Muscle layer of duodenum (tissue), 2 donors: ENCODE results near the gene BCO1.

Experiments used
- H3K27ac ChIP-seq: one replicate; pipeline ENCODE4 v1.7.0; 2013; ENCODE audit warnings: mild to moderate bottlenecking, low read length
- H3K27me3 ChIP-seq: one replicate; pipeline ENCODE4 v1.7.0; 2013; ENCODE audit warnings: low read depth, mild to moderate bottlenecking, control low read depth, low read length
- H3K36me3 ChIP-seq, 2 donors: one replicate each; pipeline ENCODE4 v1.7.0; 2013; ENCODE audit warnings: low read length in 2 of 2, control low read depth in 1 of 2, mild to moderate bottlenecking in 1 of 2; ENCODE audit not compliant: insufficient read depth in 2 of 2, control insufficient read depth in 1 of 2
- H3K4me1 ChIP-seq, 2 donors: one replicate each; pipeline ENCODE4 v1.7.0; 2013; ENCODE audit warnings: low read length in 2 of 2, mild to moderate bottlenecking in 2 of 2, control low read depth in 1 of 2, moderate library complexity in 1 of 2; ENCODE audit not compliant: insufficient read depth in 2 of 2, control insufficient read depth in 1 of 2
- H3K4me3 ChIP-seq, 2 donors: one replicate each; pipeline ENCODE4 v1.7.0; 2013; ENCODE audit warnings: low read length in 2 of 2, low read depth in 1 of 2, mild to moderate bottlenecking in 1 of 2
- H3K9me3 ChIP-seq, 2 donors: one replicate each; pipeline ENCODE4 v1.7.0; 2013; ENCODE audit warnings: low read length in 2 of 2, control low read depth in 1 of 2, mild to moderate bottlenecking in 1 of 2; ENCODE audit not compliant: control insufficient read depth in 1 of 2
- donor health status: healthy.

BCO1 gene

DNA sequence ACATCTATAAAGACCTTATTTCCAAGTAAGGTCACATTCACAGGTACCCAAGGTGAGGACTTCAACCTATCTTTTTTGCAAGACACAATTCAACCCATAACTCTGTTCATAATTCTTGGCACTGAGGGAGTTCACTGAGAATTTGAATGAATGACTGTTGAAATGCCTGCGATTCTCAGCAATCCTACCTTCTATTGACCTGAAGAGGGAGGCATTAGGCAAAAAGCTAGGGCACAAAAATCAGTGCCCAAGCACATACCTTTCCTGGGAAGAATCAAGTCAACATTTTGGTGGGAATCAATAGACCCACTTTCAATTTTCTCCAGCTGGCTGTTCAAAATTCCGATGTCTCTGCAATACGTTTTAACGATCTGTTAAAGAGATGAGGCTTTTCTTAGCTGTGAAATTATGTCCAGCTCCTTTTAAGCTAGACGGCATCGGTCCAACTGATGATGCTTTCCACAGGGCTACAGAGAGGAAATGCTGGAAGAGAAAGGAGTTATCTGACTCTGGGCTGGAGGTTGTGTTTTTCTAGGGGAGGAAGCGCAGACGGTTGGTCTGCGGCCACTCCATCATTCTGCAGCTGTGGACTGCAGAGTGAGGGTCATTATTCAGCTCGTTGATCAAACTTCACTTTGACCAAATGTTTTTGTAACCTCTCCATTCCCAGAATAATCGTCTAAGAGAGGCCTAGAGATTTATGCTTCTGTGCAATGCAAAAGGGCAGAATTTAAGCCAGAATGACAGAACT, 25.2 kb downstream of the BCO1 start:
- H3K27ac ChIP-seq: no peak overlapping the region
- no peaks in the 10 kb centered on the region for H3K9me3 ChIP-seq
- H3K36me3 ChIP-seq: no peaks in the 10 kb centered on the region
- peaks cover 5 to 24% of the 10 kb centered on the region in 2 donors for H3K4me1 ChIP-seq
- no peak overlapping the region for H3K4me3 ChIP-seq
- H3K27me3 ChIP-seq: no peaks in the 10 kb centered on the region

DNA sequence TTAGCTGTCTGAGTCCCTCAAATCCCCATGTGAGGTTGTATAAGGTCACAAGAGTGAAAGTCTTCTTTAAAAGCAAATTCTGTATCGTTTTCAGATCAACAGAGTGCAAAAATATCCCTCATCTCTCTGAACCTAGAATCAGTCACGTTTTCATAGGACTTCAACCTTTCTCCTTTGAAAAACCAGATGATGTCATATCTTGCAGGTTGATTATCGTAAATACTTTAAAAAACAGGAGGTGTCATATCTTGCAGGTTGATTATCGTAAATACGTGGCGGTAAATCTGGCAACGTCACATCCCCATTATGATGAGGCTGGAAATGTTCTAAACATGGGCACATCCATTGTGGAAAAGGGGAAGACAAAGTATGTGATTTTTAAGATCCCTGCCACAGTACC, 25.9 kb downstream of the BCO1 start:
- no peak overlapping the region for H3K4me3 ChIP-seq
- H3K27me3 ChIP-seq: no peaks in the 10 kb centered on the region
- peaks cover 5 to 24% of the 10 kb centered on the region in 2 donors for H3K4me1 ChIP-seq
- H3K9me3 ChIP-seq: no peaks in the 10 kb centered on the region
- no peak overlapping the region for H3K27ac ChIP-seq
- no peaks in the 10 kb centered on the region for H3K36me3 ChIP-seq

GRCh38 chr16:81265052-81265451, 26.6 kb downstream of the BCO1 start:
- Histone ChIP-seq H3K9me3 (no peaks in the 10 kb centered on the region), H3K4me3 (no peak overlapping the region), H3K36me3 (no peaks in the 10 kb centered on the region), H3K4me1 (peaks cover 5 to 24% of the 10 kb centered on the region in 2 donors), H3K27ac (no peak overlapping the region), H3K27me3 (no peaks in the 10 kb centered on the region)

DNA sequence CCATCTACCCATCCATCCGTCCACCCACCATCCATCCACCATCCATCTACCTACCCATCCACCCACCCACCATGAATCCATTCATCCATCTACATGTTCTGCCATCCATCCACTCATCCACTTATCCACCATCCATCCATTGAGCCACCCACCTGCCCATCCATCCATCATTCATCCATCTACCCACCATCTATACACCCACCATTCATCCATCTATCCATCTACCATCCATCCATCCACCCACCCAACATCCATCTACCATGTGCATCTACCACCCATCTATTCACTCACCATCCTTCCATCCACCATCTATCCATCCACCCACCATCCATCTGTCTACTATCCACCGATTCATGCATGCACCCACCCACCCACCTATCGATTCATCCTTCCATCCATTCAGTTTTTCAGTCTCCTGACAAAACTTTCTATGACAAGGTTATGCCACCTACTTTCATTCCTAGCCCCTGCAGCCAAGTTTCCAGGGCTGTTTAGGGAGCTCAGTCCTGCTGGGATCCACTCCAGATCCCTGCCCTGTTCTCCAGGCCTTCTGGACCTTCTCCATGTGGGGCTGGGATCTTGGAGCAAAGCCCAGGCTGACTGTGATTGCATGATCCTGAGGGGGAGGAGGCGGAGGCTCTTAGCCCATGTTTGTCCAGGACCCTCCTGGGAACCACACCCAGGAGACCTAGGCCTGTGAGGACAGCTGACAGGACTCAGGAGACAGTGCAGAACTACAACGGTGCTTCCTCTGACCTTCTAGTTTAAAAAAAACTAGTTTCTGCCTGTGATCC, 27.4 kb downstream of the BCO1 start:
- H3K9me3 ChIP-seq: no peaks in the 10 kb centered on the region
- H3K27me3 ChIP-seq: no peaks in the 10 kb centered on the region
- peak overlapping the region; percentile 20 for H3K27ac ChIP-seq
- H3K36me3 ChIP-seq: no peaks in the 10 kb centered on the region
- peaks cover 5 to 24% of the 10 kb centered on the region in 2 donors for H3K4me1 ChIP-seq
- no peak overlapping the region for H3K4me3 ChIP-seq

DNA sequence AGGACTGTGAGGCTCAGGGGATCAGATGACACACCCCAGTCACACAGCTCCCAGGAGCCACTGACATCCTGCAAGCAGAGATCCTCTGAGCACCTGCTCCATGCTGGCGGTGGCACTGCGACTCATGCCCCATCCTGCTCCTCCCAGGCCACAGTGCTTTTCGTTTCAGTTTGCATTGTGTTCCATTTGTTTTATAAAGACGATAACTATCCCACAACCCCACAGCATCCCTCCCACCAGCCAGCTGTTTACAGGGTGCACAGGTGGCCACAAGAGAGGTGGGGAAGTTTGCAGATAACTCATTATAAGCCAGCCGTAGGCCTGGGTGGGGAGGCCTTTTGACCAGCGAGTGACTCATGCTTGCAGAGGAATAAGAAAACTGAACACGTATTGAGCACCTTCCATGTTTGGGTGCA, 28.2 kb downstream of the BCO1 start:
- peaks cover 5 to 24% of the 10 kb centered on the region in 2 donors for H3K4me1 ChIP-seq
- peak overlapping the region; percentile 20 for H3K27ac ChIP-seq
- H3K4me3 ChIP-seq: no peak overlapping the region
- no peaks in the 10 kb centered on the region for H3K9me3 ChIP-seq
- H3K36me3 ChIP-seq: no peaks in the 10 kb centered on the region
- H3K27me3 ChIP-seq: no peaks in the 10 kb centered on the region

- no peak overlapping the region for H3K4me3 ChIP-seq
- H3K36me3 ChIP-seq: no peaks in the 10 kb centered on the region
- no peaks in the 10 kb centered on the region for H3K27me3 ChIP-seq
- no peaks in the 10 kb centered on the region for H3K9me3 ChIP-seq
- H3K27ac ChIP-seq: no peak overlapping the region
- H3K4me1 ChIP-seq: peaks cover 5 to 24% of the 10 kb centered on the region in 2 donors
These were observed 30.0 kb downstream of the BCO1 start for GRCh38 chr16:81268509-81268908.

- no peaks in the 10 kb centered on the region for H3K4me1 ChIP-seq
These were observed 34.9 kb downstream of the BCO1 start for GRCh38 chr16:81273223-81273950.

DNA sequence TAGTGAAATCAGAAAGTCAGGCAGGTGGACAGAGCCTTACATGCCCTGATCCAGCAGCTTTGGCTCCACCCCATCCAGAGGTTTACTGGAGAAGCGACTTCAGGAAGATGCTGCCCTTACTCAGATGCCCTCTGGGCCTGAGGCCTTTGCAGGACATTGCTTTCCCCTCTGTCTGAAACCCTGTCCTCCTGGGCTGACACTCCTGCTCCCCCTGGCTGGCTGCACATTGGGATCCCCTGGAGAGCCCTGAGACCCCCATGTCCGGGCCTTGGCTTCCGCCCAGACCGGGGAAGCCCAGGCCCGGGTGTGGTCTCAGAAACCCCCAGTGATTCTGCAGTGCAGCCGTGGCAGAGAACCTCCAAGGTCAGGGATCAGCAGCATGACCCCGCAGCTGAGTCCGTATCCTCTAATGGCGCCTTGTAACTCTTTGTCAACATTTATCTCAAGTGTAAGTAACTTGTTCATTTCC, 36.6 kb downstream of the BCO1 start:
- no peaks in the 10 kb centered on the region for H3K4me1 ChIP-seq
- H3K27me3 ChIP-seq: no peaks in the 10 kb centered on the region
- H3K36me3 ChIP-seq: no peaks in the 10 kb centered on the region
- no peaks in the 10 kb centered on the region for H3K9me3 ChIP-seq
- H3K27ac ChIP-seq: peak overlapping the region; percentile 21
- no peak overlapping the region for H3K4me3 ChIP-seq

More at GRCh38 chr16:81273223-81273950, 34.9 kb downstream of the BCO1 start:
- Histone ChIP-seq H3K4me3 (no peak overlapping the region), H3K9me3 (no peaks in the 10 kb centered on the region), H3K27ac (peak overlapping the region; percentile 67), H3K27me3 (no peaks in the 10 kb centered on the region), H3K36me3 (no peaks in the 10 kb centered on the region)

- Histone ChIP-seq H3K27me3 (no peaks in the 10 kb centered on the region), H3K36me3 (no peaks in the 10 kb centered on the region), H3K27ac (peak overlapping the region; percentile 27), H3K4me3 (no peak overlapping the region), H3K9me3 (no peaks in the 10 kb centered on the region), H3K4me1 (no peaks in the 10 kb centered on the region)
These were observed 37.3 kb downstream of the BCO1 start for GRCh38 chr16:81275795-81276194.

DNA sequence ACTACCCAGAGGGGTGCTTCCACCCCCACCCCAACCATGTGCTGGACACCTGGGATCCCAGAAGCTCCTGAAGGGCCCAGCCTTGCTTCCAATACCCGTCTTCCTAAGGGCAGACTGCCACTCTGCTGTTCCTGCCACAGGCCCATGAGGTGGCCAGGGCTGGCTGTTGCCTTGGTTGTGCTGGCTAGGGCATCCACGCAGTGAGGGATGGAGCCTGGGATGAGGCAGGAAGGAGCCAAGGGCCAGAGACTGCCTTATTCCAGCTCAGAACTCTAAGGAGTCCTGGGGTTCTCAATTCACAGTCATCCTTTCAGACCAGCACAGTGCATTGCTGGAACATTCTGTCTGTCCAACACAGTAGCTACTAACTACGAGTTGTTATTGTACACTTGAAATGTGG, 37.8 kb downstream of the BCO1 start:
- Histone ChIP-seq H3K4me1 (no peaks in the 10 kb centered on the region), H3K27ac (peak overlapping the region; percentile 27)

DNA sequence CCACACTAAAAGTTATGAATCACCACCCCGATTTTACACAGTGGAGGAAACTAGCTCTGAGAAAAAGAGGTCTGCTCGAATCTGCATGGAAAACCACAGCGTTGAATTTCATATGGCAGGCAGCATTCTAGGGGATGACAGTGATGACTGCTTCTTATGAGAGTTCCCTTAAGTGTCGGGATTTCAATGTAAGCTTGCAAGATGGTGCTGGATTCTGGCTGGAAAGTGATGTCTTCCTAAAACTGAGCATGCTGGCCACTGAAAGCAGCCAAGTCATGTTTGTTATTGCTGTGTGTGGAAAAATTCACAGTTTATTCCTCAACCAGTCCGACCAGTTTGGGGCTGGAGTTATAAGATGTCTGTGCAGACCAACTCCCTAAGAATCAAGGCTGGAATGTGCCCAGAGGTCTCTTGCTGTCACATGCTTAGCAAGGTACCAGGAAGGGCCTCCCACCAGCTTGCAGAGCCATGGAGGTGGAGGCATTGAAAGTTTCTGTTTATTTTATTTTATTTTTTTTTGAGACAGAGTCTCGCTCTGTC, 39.1 kb downstream of the BCO1 start:
- H3K27ac ChIP-seq: no peak overlapping the region

More for the DNA sequence above, 37.8 kb downstream of the BCO1 start:
- no peaks in the 10 kb centered on the region for H3K27me3 ChIP-seq
- no peak overlapping the region for H3K4me3 ChIP-seq
- H3K9me3 ChIP-seq: no peaks in the 10 kb centered on the region
- no peaks in the 10 kb centered on the region for H3K36me3 ChIP-seq

More for the DNA sequence above, 39.1 kb downstream of the BCO1 start:
- Histone ChIP-seq H3K4me1 (no peaks in the 10 kb centered on the region), H3K9me3 (no peaks in the 10 kb centered on the region), H3K4me3 (no peak overlapping the region), H3K27me3 (no peaks in the 10 kb centered on the region), H3K36me3 (no peaks in the 10 kb centered on the region)
